Measurements from ENCODE around the gene LYSMD3.

Gene LYSMD3

GRCh38 chr5:90477621-90478215 lies 51.7 kb downstream of the LYSMD3 start:
- no peak for DNase-seq

GRCh38 chr5:90477073-90477472 lies 52.3 kb downstream of the LYSMD3 start:
- DNase-seq: no peak

GRCh38 chr5:90476391-90476790 lies 53.0 kb downstream of the LYSMD3 start:
- no peak for DNase-seq

DNA sequence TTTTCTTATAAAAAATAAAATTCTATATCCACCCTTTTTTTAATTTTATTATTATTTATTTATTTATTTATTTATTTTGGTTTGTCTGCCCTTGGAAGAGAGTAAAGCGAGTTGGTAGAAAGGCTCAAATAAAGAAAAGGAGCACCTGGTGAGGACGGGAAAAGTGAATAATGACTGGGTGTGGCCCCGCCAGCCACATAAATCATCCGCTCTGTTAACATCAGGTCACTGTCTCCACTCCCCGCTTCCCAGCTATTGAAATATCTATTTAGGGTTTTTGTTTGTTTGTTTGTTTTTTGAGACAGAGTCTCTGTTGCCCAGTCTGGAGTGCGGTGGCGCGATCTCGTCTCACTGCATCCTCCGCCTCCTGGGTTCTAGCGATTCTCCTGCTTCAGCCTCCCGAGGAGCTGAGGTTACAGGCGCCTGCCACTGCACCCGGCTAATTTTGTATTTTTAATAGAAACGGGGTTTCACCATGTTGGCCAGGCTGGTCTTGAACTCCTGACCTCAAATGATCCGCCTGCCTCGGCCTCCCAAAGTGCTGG lies 53.9 kb downstream of the LYSMD3 start:
- DNase-seq: no peak

DNA sequence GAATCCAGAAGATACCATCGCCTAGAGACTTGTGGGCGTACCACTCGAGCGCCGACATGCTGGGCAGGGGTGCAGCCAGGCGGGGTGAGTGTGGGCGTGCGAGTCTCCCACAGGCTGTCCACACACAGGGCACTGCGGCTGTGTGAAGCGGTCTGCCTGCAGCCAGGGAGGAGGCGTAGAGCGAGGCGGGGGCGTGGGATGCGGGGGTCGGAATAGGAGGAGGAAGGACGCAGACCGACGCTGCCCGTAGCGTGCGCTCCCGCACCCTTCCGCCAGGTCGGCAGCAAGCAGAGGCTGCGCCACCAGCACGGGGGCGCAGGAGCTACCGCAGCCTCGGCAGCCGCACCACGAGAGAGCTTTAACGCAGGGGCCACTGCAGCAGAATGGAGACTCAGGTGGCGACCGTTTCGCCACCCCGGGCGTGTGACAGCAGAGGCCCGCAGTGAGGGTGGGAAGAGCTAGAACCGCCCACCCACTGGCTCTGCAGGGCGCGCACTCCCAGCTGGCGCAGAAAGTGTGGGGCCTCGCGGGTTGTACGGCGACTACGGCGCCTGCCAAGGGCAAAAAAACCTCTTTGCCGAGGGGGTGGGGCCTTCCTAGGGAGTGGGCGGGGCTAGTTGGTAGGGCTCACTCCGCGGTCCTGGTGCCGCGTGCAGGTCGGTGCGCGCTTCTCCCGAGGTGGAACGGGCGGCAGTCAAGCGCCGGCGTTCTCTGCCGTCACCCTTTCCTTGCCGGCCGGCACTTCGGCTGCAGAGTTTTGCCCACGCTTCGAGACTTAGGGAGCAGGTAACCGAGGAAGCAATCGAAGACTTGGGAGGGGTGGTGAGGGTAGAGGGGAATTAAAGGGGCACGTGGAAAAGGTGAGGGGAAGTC lies 54.9 kb downstream of the LYSMD3 start, which contains the start of the genes MBLAC2 and POLR3G:
TSS of gene MBLAC2 (minus strand) at position 537 of the 873 bp plus-strand sequence. CDS start at position 58, 479 bp downstream.
TSS of gene POLR3G (plus strand) at position 630 of the 873 bp plus-strand sequence. CDS start 10,704 bp downstream, outside the sequence.
- DNase-seq: peak; percentile 88

GRCh38 chr5:90473396-90474234 lies 55.8 kb downstream of the LYSMD3 start:
- peak; percentile 38 for DNase-seq

DNA sequence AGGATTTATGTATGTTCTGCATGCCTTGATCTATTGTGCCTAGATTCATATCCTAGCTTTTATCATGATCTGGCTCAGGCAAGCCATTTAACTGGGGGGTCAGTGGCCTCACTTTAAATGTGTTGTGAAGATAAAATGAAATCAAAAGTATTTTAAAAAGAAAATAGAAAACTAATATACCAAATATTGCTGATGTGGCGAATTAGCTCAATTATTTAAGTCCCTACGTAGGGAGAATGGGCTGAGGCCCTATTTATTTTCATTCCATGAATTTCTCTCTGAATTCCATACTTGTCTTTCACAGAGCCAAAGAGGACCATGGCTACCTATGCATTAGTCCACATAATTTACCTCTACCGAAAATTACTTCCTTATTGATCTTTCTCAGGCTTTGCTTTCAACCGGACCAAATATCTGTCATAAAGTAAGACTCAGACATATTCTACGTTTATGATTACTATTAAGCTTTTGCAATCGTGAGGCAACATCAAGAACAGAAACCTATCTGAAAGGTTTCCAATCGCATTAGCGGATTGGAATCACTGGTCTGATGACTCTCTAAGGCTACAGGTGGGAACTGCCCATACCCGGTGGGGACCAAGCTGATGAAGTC lies 56.5 kb downstream of the LYSMD3 start:
- no peak for DNase-seq

Measured in NCI-H345 (cell line).